ENCODE measurements around the gene IRX4.

Gene IRX4

DNA sequence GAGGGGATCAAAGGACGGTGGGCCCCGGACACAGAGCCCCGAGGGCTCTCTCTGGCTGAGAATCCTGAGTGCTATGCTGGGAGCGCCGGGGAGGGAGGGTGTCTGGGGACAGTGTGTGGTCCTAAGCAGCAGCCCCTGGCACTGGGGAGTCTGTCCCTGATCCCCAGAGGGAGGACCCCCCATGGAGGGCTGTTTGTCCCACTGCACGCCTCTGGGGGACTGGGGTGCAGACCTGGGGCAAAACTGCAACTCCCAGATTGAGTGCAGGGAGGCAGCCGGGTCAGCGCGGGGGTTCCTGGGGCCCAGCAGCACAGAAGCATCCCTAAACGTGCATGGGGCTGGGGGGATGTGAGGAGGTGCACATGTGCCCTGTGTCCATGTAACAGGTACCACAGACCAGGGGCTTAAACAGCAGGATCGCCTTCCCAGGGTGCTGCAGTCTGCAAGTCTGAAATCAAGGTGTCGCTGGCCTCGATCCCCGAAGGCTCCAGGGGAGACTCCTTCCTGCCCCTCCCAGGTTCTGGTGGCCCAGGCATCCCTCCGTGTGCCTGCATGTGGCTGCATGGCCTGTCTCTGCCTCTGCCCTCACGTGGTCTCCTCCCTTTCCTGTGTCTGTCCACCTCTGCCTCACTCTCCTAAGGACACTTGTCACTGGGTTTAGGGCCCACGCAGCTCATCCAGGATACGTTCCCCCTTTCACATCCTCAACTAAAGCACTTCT, 35.9 kb upstream of the IRX4 start:
- H3K27ac Mint-ChIP-seq = no peak overlapping the region
- H3K36me3 Mint-ChIP-seq = no peaks in the 10 kb centered on the region
- no peaks in the 10 kb centered on the region for H3K9me3 Mint-ChIP-seq
- no peaks in the 10 kb centered on the region for H3K4me1 Mint-ChIP-seq
- peaks cover 4% of the 10 kb centered on the region for H3K27me3 Mint-ChIP-seq
- H3K4me3 Mint-ChIP-seq = no peak overlapping the region

DNA sequence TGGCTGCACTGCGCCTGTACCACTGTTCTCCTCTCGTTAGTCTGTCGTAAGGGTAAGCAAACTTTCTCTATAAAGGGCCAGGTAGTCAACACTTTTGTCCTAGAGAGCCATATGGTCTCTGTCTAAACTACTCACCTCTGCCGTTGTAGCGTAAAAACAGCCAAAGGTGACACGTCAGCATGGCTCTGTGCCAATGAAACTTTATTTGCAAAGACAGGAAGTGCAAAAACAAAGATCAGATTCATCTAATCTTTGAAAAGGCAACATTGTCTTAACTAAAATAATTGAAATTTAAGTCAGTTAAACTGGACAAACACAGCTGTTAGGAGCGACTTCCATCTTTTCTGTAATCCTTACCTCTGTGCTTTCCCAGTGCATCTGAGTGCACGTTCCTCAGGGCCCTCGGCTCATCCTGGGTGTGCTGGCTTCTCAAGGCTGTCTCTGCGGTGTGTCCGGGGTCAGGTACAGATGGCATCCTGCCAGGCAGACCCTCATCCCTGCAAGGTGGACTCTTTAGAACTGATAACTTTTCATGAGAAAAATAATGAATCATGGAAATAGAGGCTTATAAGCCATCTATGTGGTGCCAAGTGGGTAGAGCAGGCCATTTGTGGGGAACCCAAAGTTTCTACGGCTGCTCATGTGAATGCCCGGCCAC, 35.2 kb upstream of the IRX4 start:
- Mint-ChIP-seq H3K27ac (no peak overlapping the region), H3K9me3 (no peaks in the 10 kb centered on the region), H3K27me3 (peaks cover 4% of the 10 kb centered on the region), H3K4me1 (no peaks in the 10 kb centered on the region), H3K36me3 (no peaks in the 10 kb centered on the region), H3K4me3 (no peak overlapping the region)

- Mint-ChIP-seq H3K27me3 (peaks cover 4% of the 10 kb centered on the region), H3K36me3 (no peaks in the 10 kb centered on the region), H3K9me3 (no peaks in the 10 kb centered on the region), H3K27ac (no peak overlapping the region), H3K4me3 (no peak overlapping the region), H3K4me1 (no peaks in the 10 kb centered on the region)
These were observed 33.6 kb upstream of the IRX4 start for GRCh38 chr5:1916041-1917001.

GRCh38 chr5:1915316-1915715, 32.6 kb upstream of the IRX4 start:
- Mint-ChIP-seq H3K27me3 (peaks cover 1% of the 10 kb centered on the region), H3K4me3 (no peak overlapping the region), H3K27ac (no peak overlapping the region), H3K36me3 (no peaks in the 10 kb centered on the region), H3K4me1 (no peaks in the 10 kb centered on the region), H3K9me3 (no peaks in the 10 kb centered on the region)

DNA sequence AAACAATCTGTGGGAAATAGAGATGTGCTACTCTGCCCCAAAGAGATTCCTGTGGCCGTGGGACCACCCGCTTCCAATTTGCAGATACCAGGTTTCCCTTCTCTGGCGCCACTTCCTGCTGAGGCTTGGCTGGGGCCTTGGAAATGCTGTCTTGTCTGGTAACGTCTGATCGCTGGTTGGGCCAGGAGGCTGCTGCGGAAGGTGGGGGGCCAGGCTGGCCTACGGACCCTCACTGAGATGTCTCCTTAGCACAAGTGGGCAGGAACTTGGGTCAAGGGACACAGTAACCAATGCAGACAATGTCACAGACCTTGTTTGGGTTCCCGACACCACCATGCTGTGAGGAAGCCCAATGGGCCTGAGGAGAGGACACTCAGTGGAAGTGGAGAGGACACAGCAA, 31.7 kb upstream of the IRX4 start:
- Mint-ChIP-seq H3K27ac (peak overlapping the region; percentile 14), H3K36me3 (no peaks in the 10 kb centered on the region), H3K9me3 (no peaks in the 10 kb centered on the region), H3K27me3 (no peaks in the 10 kb centered on the region), H3K4me3 (no peak overlapping the region), H3K4me1 (no peaks in the 10 kb centered on the region)

DNA sequence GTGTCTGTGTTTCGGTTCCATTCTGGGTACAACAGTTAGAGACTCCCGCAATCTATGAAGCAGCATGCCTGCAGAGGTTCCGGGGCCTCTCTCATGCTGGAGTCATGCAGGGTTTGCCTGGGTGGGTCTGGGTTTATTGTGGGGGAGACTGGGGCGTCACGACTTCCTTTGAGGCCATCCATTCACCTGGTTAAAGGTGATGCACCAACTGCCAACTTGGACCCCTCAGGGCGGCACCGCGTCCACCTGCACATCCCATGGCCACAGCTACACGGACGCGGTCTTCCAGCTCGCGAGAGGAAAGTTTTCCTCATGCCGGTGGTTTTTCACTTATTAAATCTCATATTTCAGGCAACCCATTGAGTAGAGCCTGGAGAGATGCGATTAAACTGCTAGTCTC, 30.9 kb upstream of the IRX4 start:
- no peaks in the 10 kb centered on the region for H3K9me3 Mint-ChIP-seq
- H3K4me1 Mint-ChIP-seq = no peaks in the 10 kb centered on the region
- H3K4me3 Mint-ChIP-seq = no peak overlapping the region
- H3K27me3 Mint-ChIP-seq = no peaks in the 10 kb centered on the region
- no peak overlapping the region for H3K27ac Mint-ChIP-seq
- no peaks in the 10 kb centered on the region for H3K36me3 Mint-ChIP-seq

DNA sequence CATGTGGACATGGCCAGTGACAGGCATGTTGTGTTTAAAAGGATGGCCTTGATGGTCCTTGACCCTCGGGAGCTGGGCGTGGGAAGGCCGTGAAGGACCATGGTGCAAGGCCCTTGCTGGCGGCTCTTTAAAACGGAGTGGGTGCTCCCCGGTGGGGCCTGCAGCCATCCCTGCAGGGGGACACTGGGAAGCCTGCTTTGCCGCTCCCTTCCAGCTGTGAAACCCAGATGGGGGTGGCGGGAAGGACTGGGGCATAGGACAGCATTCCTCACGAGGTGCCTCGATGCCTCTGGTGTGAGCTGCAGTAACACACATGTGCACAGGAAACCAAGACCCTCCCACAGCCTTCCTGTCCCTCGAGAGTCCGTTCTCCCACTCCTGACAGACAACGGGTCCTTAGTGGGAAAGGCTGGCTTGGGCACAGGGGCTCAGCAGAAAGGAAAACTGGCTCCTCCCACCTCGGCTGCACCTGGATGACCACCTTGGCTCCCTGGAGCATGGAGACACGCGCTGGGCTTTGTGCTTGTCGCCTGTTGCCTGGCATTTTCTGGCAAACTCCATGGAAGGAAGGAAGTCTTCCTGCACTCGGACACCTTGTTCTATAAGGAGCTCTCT, 30.3 kb upstream of the IRX4 start:
- no peak overlapping the region for H3K27ac Mint-ChIP-seq
- no peaks in the 10 kb centered on the region for H3K36me3 Mint-ChIP-seq
- H3K27me3 Mint-ChIP-seq = no peaks in the 10 kb centered on the region
- H3K9me3 Mint-ChIP-seq = no peaks in the 10 kb centered on the region
- H3K4me3 Mint-ChIP-seq = no peak overlapping the region
- no peaks in the 10 kb centered on the region for H3K4me1 Mint-ChIP-seq

DNA sequence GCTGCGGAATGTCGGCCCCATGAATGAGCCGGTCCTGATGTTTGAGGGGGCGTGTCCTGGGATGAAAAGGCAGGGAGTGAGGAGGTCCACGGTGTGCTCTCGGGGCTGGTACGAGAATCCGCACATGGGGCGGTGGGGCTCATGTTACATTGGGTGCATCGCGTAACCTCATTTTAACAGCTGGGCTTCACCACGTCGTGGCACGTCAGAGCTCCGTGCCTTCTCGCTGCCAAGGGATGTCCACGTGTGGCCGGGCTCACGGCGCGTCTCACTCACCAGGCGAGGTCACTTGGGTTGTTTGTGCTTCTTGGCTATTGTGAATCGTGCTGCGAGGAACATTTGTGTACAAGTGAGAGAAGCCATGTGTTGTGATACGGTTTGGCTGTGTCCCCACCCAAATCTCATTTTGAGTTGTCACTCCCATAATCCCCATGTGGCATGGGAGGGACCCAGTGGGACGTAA, 29.1 kb upstream of the IRX4 start:
- H3K27me3 Mint-ChIP-seq = peaks cover 6% of the 10 kb centered on the region
- no peak overlapping the region for H3K4me3 Mint-ChIP-seq
- H3K9me3 Mint-ChIP-seq = no peaks in the 10 kb centered on the region
- H3K4me1 Mint-ChIP-seq = no peaks in the 10 kb centered on the region
- no peak overlapping the region for H3K27ac Mint-ChIP-seq
- H3K36me3 Mint-ChIP-seq = no peaks in the 10 kb centered on the region

DNA sequence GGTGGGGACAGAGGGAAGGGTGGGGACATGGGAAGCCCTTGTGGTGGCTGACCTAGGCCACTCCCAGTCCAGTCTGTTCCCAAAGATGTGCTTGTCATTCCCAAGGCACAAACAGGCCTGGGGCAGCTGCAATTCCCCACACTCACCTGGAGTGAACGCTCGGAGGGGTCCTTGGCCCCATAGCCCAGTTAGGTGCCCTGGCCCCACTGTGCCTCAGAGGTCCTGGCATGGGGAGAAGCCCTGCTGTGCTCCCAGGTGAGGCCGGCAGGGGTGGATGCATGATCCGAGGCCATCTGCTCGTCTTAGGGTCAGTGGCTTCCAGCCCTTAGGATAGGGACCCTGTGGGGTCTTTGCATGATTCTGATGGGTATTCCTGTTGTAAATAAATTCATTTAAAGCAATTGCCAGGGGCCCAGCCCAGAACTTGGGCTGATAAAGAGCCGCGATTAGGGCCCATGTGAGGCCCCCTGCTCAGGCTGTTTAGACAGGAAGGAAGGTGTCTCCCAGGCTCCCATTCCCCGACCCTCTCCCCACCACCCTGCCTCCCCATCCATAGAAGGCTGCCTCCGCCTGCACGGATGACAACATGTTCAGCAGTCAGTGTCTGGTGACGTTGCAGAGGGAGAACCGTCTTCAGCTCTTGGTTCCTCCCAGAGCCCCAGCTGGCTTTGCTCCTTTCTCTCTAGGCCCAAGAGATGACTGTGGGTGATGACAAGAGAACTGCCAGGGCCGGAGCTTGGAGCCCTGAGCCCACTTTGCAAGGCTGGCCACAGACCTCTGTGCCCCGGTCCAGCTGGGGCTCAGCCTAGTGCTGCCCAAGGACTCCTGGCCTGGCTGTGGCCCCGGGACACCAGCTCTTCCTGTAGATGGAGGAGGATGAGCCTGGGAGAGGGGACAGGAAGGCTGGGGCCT, 28.4 kb upstream of the IRX4 start:
- Mint-ChIP-seq H3K36me3 (no peaks in the 10 kb centered on the region), H3K4me3 (no peak overlapping the region), H3K27me3 (peaks cover 6% of the 10 kb centered on the region), H3K4me1 (no peaks in the 10 kb centered on the region), H3K9me3 (no peaks in the 10 kb centered on the region), H3K27ac (no peak overlapping the region)

DNA sequence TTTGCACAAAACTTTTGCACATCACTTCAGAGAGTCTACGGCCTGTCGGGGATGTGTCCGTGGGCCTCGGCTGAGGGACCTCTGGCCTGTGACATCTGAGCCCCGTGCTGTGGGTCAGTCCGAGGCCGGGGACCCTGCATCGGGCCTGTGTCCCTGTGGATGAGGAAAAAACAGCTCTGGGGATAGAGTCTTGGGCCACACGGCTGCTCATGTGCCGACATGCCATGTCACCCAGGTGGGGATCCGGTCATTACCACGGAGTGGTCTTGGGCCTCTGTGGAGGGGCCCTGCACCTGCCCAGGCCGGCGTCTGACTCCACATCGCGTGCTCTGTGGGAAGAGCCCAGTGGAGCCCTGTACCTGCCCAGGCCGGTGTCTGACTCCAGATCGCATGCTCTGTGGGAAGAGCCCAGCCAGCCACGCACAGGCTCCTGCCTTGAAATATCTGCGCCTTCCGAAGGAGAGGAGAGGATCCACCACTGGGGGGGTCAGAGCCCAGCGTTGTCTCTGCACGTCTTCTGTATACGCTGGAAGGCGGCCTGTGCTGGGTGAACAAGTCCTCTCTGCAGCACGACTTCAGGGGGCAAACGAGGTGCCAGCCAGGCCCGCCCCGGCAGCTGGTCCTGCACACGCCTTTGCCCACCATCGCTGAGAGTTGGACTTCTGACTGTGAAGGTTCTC, 27.5 kb upstream of the IRX4 start:
- Mint-ChIP-seq H3K4me1 (no peaks in the 10 kb centered on the region), H3K36me3 (no peaks in the 10 kb centered on the region), H3K27ac (no peak overlapping the region), H3K27me3 (peaks cover 7% of the 10 kb centered on the region), H3K9me3 (no peaks in the 10 kb centered on the region), H3K4me3 (no peak overlapping the region)

GRCh38 chr5:1909346-1909985, 26.7 kb upstream of the IRX4 start:
- no peak overlapping the region for H3K4me3 Mint-ChIP-seq
- H3K9me3 Mint-ChIP-seq = no peaks in the 10 kb centered on the region
- no peaks in the 10 kb centered on the region for H3K4me1 Mint-ChIP-seq
- H3K27me3 Mint-ChIP-seq = peaks cover 7% of the 10 kb centered on the region
- no peak overlapping the region for H3K27ac Mint-ChIP-seq
- no peaks in the 10 kb centered on the region for H3K36me3 Mint-ChIP-seq

DNA sequence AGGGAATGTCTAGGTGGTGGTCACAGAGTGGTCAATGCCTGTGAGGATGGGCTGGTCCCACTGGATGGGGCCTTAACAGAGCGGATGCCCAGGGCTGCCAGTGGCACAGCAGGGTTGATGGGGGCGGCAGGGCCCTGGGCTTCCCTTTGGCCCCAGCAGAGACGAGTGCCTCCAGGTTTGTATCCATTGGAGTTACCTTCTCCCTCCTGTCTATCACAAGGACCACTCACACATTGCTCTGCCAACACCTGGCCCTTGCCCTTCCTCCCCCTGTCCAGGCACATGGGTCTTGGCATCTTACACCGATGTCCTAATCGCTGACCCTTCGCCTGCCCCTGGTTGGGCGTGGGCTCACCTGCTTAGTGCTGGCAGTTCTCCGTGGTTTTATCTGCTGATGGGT, 26.2 kb upstream of the IRX4 start:
- H3K4me3 Mint-ChIP-seq = no peak overlapping the region
- H3K9me3 Mint-ChIP-seq = peaks cover 2% of the 10 kb centered on the region
- no peak overlapping the region for H3K27ac Mint-ChIP-seq
- H3K4me1 Mint-ChIP-seq = no peaks in the 10 kb centered on the region
- H3K36me3 Mint-ChIP-seq = no peaks in the 10 kb centered on the region
- peaks cover 7% of the 10 kb centered on the region for H3K27me3 Mint-ChIP-seq

GRCh38 chr5:1907616-1908015, 24.9 kb upstream of the IRX4 start:
- peaks cover 3% of the 10 kb centered on the region for H3K36me3 Mint-ChIP-seq
- H3K4me3 Mint-ChIP-seq = no peak overlapping the region
- H3K27me3 Mint-ChIP-seq = peaks cover 12% of the 10 kb centered on the region
- H3K27ac Mint-ChIP-seq = no peak overlapping the region
- H3K9me3 Mint-ChIP-seq = peaks cover 7% of the 10 kb centered on the region
- no peaks in the 10 kb centered on the region for H3K4me1 Mint-ChIP-seq

DNA sequence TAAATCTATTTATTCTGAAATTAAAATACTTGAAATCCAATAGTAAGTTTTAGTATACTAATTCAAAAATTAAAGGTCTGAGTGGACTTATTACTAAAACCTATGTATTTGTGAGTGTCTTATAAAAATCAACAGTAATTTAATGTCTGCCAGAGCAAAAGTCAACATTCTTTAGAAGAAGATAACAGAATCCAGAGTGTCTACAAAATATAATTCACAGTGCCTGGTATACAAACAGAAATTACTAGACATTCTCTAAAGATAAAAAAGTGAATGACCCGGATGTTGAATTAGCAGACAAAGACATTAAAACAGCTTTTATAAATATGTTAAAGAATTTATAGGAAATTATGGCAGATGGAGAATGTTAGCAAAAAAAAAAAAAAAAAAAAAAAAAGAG, 22.4 kb upstream of the IRX4 start:
- H3K27ac Mint-ChIP-seq = no peak overlapping the region
- peaks cover 12% of the 10 kb centered on the region for H3K27me3 Mint-ChIP-seq
- peaks cover 7% of the 10 kb centered on the region for H3K9me3 Mint-ChIP-seq
- H3K36me3 Mint-ChIP-seq = peaks cover 3% of the 10 kb centered on the region
- no peaks in the 10 kb centered on the region for H3K4me1 Mint-ChIP-seq
- no peak overlapping the region for H3K4me3 Mint-ChIP-seq

Measured in activated naive CD4-positive, alpha-beta T cell treated with anti-CD3 and anti-CD28 coated beads, Interleukin-2, amount 50 U/mL, for 24 hours (primary cell).